Body of pancreas (tissue), 4 donors: ENCODE results near the gene NPR2. TPM values are rescaled to one million over a fixed set of nuclear protein-coding genes. Genes with fewer than 3 reads are reported as not detected.

Experiments used
- ATAC-seq: fragments of 150-250 bp; one replicate; pipeline ENCODE4 v1.9.1; 2016
- DNase-seq, 4 donors: peaks; one replicate each; pipeline ENCODE4 v3.0.0-alpha.2; 2019
- H3K27ac ChIP-seq, 4 donors: fragments of 200-600 bp; sonication (generic); 1 replicate in 3 of 4; 2 replicates in 1 of 4; pipeline versions ENCODE4 v1.5.1 to v1.6.1; 2016 to 2019; ENCODE audit warnings: mild to moderate bottlenecking in 1 of 4, mixed read lengths in 1 of 4, moderate library complexity in 1 of 4
- H3K27me3 ChIP-seq, 2 donors: fragments of 200-600 bp; sonication (generic); one replicate each; pipeline ENCODE4 v1.6.0; 2016; ENCODE audit warnings: mild to moderate bottlenecking in 1 of 2
- H3K36me3 ChIP-seq, 2 donors: fragments of 200-600 bp; sonication (generic); replicated peaks in 1 of 2; 2 replicates each; pipeline ENCODE4 v1.5.1; 2016; ENCODE audit warnings: low read depth in 2 of 2; ENCODE audit not compliant: insufficient read depth in 1 of 2
- H3K4me1 ChIP-seq: fragments of 200-600 bp; sonication (generic); one replicate; pipeline ENCODE4 v1.6.0; 2016
- H3K4me3 ChIP-seq, 2 donors: fragments of 200-600 bp; sonication (generic); 1 replicate in 1 of 2; 2 replicates in 1 of 2; pipeline ENCODE4 v1.5.1; 2016 to 2019
- H3K9me3 ChIP-seq, 3 donors: fragments of 200-600 bp; sonication (generic); 1 replicate in 2 of 3; 2 replicates in 1 of 3; pipeline ENCODE4 v1.5.1; 2016
- POLR2A ChIP-seq, 3 donors: fragments of 450-650 bp; IDR thresholded peaks; one replicate each; pipeline ENCODE4 v1.6.1; 2016; ENCODE audit warnings: antibody characterized with exemption in 3 of 3, mild to moderate bottlenecking in 2 of 3
- WGBS, 2 donors: methylation state at CpG; one replicate each; pipeline ENCODE4 v1.1.5; 2017; 5-methylcytosine and 5-hydroxymethylcytosine counted together
- intact Hi-C: fragments of 100-400 bp; cut with DNase I; formaldehyde crosslinking; loops from one replicate; pipeline ENCODE4 v1.15.1; 2023
- total RNA-seq, 2 donors: library from RNA; depleted of rRNA; stranded (reverse); fragments of >200 nt; gene quantifications; one replicate each; pipeline ENCODE4 v1.1.0, GENCODE V29; 2016
- TF ChIP-seq, protein P1 (sequence below), 7 experiments: fragments of 450-650 bp in 4 of 7; fragments of 200-600 bp in 3 of 7; sonication (generic) in 3 of 7; IDR thresholded peaks; one replicate each; pipeline ENCODE4 v1.5.1; 2016 to 2019; ENCODE audit warnings: antibody characterized with exemption in 7 of 7

NPR2 gene
- total RNA-seq, 2 donors from 2014 or later: 5.4 to 20.1 TPM

GRCh38 chr9:35774907-35775635 lies 16.3 kb upstream of the NPR2 start:
- intact Hi-C loops: no loop called here

GRCh38 chr9:35776018-35776417 lies 15.4 kb upstream of the NPR2 start:
- H3K4me1 ChIP-seq: peaks cover 22% of the 10 kb centered on the region
- no peak overlapping the region for H3K27ac ChIP-seq
- WGBS, 2 donors: 76 to 83% methylated on average over 4 of the region's 4 CpGs
- no peaks in the 10 kb centered on the region for H3K27me3 ChIP-seq
- no peak for DNase-seq
- ATAC-seq: no peak
- H3K9me3 ChIP-seq: no peaks in the 10 kb centered on the region
- TF ChIP-seq POLR2A (IDR thresholded peaks at IDR 0.05): no peak
- TF ChIP-seq, protein P1, sequence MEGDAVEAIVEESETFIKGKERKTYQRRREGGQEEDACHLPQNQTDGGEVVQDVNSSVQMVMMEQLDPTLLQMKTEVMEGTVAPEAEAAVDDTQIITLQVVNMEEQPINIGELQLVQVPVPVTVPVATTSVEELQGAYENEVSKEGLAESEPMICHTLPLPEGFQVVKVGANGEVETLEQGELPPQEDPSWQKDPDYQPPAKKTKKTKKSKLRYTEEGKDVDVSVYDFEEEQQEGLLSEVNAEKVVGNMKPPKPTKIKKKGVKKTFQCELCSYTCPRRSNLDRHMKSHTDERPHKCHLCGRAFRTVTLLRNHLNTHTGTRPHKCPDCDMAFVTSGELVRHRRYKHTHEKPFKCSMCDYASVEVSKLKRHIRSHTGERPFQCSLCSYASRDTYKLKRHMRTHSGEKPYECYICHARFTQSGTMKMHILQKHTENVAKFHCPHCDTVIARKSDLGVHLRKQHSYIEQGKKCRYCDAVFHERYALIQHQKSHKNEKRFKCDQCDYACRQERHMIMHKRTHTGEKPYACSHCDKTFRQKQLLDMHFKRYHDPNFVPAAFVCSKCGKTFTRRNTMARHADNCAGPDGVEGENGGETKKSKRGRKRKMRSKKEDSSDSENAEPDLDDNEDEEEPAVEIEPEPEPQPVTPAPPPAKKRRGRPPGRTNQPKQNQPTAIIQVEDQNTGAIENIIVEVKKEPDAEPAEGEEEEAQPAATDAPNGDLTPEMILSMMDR (IDR thresholded peaks at IDR 0.05): no peak
- intact Hi-C loops: no loop called here
- no peak overlapping the region for H3K4me3 ChIP-seq
- H3K36me3 ChIP-seq: no peaks in the 10 kb centered on the region

More at GRCh38 chr9:35774907-35775635, 16.3 kb upstream of the NPR2 start:
- no peak for ATAC-seq
- peak in 1 of 4 donors; percentile 31 for DNase-seq
- no peaks in the 10 kb centered on the region for H3K27me3 ChIP-seq
- no peak overlapping the region for H3K27ac ChIP-seq
- H3K4me3 ChIP-seq: no peak overlapping the region
- WGBS, 2 donors: 73 to 81% methylated on average over 7 of the region's 7 CpGs
- H3K9me3 ChIP-seq: no peaks in the 10 kb centered on the region
- no peaks in the 10 kb centered on the region for H3K36me3 ChIP-seq
- H3K4me1 ChIP-seq: peaks cover 31% of the 10 kb centered on the region
- no peak for TF ChIP-seq POLR2A (IDR thresholded peaks at IDR 0.05)
- TF ChIP-seq, protein P1 (IDR thresholded peaks at IDR 0.05): no peak

- ATAC-seq (no peak), DNase-seq (no peak)
- intact Hi-C loops: no loop called here
- H3K4me3 ChIP-seq: no peak overlapping the region
- WGBS, 2 donors: 76 to 90% methylated on average over 3 of the region's 3 CpGs
- H3K9me3 ChIP-seq: no peaks in the 10 kb centered on the region
- H3K4me1 ChIP-seq: peaks cover 5% of the 10 kb centered on the region
- TF ChIP-seq POLR2A (IDR thresholded peaks at IDR 0.05): no peak
- TF ChIP-seq, protein P1 (IDR thresholded peaks at IDR 0.05): no peak
- no peaks in the 10 kb centered on the region for H3K36me3 ChIP-seq
- H3K27me3 ChIP-seq: no peaks in the 10 kb centered on the region
- H3K27ac ChIP-seq: no peak overlapping the region
Measured at GRCh38 chr9:35778496-35778895, 12.9 kb upstream of the NPR2 start.

DNA sequence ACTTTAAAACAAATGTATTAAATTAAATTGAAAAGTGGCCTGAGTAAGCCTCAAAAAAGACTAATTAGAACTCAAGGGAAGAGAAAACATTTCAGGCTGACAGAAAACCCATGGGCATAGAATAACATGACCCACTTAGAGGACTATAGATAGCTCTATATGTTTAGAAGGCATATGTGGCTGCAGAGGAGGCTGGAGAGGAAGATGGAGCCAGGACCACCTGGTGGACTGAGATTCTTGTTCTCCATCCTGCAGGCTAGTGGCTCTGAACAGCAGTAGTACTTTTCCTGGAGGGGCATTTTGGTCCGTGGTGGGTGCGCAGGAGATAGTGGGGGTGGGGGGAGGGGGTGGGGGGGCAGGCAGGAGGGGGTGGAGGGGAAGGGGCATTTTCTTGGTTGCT lies 10.3 kb upstream of the NPR2 start:
- Histone ChIP-seq H3K4me3 (no peak overlapping the region), H3K4me1 (no peaks in the 10 kb centered on the region)
- WGBS, 2 donors: 54 to 67% methylated on average over 2 of the region's 2 CpGs

More for the DNA sequence above, 10.3 kb upstream of the NPR2 start:
- H3K27ac ChIP-seq: no peak overlapping the region
- TF ChIP-seq, protein P1 (IDR thresholded peaks at IDR 0.05): no peak
- TF ChIP-seq POLR2A (IDR thresholded peaks at IDR 0.05): no peak
- ATAC-seq: no peak
- no peak for DNase-seq
- H3K9me3 ChIP-seq: no peaks in the 10 kb centered on the region
- H3K36me3 ChIP-seq: no peaks in the 10 kb centered on the region
- intact Hi-C loops: no loop called here
- H3K27me3 ChIP-seq: no peaks in the 10 kb centered on the region
